CD4-positive, alpha-beta T cell (primary cell): Measurements from ENCODE around the gene RAB18. TPM values are rescaled to one million over a fixed set of nuclear protein-coding genes. Genes with fewer than 3 reads are reported as not detected.

Experiments used
- ATAC-seq: fragments of 200-7000 bp; cut with Tn5 transposase; one replicate; pipeline ENCODE4 v1.10.0; 2022; ENCODE audit warnings: mild to moderate bottlenecking; ENCODE audit not compliant: poor library complexity
- CTCF ChIA-PET: fragments of 350-600 bp; sonication (Branson Sonifier 250); formaldehyde crosslinking; loops from one replicate; lab custom pipeline; 2021; ENCODE audit warnings: antibody characterized with exemption, inconsistent platforms; lab: Charles Lee
- POLR2A ChIA-PET: fragments of 350-600 bp; sonication (Branson Sonifier 250); formaldehyde crosslinking; loops from one replicate; lab custom pipeline; 2021; ENCODE audit warnings: antibody characterized with exemption, inconsistent platforms; lab: Charles Lee
- DNase-seq, 14 experiments: peaks; one replicate each; pipeline ENCODE4 v3.0.0-alpha.2; 2013 to 2020; ENCODE audit warnings: mixed read lengths in 2 of 14
- H3K27ac ChIP-seq, 2 donors: one replicate each; pipeline versions ENCODE4 v1.5.1 to v1.7.0; 2013; ENCODE audit warnings: low read length in 2 of 2, low read depth in 1 of 2, mild to moderate bottlenecking in 1 of 2
- H3K27me3 ChIP-seq, 2 experiments: 1 replicate in 1 of 2; 2 replicates in 1 of 2; pipeline versions ENCODE4 v1.6.1 to v1.7.0; 2013; ENCODE audit warnings: low read length in 2 of 2, control low read depth in 1 of 2, mild to moderate bottlenecking in 1 of 2, moderate library complexity in 1 of 2; ENCODE audit not compliant: insufficient read depth in 2 of 2, control insufficient read depth in 1 of 2
- H3K36me3 ChIP-seq: one replicate; pipeline ENCODE4 v1.6.1; 2013; ENCODE audit warnings: low read length, control low read depth; ENCODE audit not compliant: insufficient read depth
- H3K4me1 ChIP-seq: one replicate; pipeline ENCODE4 v1.6.1; 2013; ENCODE audit warnings: low read length, control low read depth; ENCODE audit not compliant: insufficient read depth
- H3K4me3 ChIP-seq: one replicate; pipeline ENCODE4 v1.5.1; 2013; ENCODE audit warnings: mild to moderate bottlenecking, low read length, moderate library complexity
- H3K9me3 ChIP-seq, 2 experiments: 1 replicate in 1 of 2; 2 replicates in 1 of 2; pipeline versions ENCODE4 v1.6.1 to v1.7.0; 2013; ENCODE audit warnings: low read length in 2 of 2, mild to moderate bottlenecking in 2 of 2, control low read depth in 1 of 2, moderate library complexity in 1 of 2; ENCODE audit not compliant: control insufficient read depth in 1 of 2, insufficient read depth in 1 of 2
- H3K27ac Mint-ChIP-seq: one replicate; pipeline ENCODE4 v1.8.0; 2020; ENCODE audit warnings: mixed read lengths
- H3K27me3 Mint-ChIP-seq: one replicate; pipeline ENCODE4 v1.8.0; 2021; ENCODE audit warnings: mixed read lengths
- H3K36me3 Mint-ChIP-seq: one replicate; pipeline ENCODE4 v1.8.0; 2021; ENCODE audit warnings: low read depth, mixed read lengths
- H3K4me1 Mint-ChIP-seq: one replicate; pipeline ENCODE4 v1.8.0; 2021; ENCODE audit warnings: low read depth, mixed read lengths
- H3K4me3 Mint-ChIP-seq: one replicate; pipeline ENCODE4 v1.8.0; 2020; ENCODE audit warnings: mild to moderate bottlenecking, mixed read lengths
- H3K9me3 Mint-ChIP-seq: one replicate; pipeline ENCODE4 v1.8.0; 2020; ENCODE audit warnings: mixed read lengths
- CTCF ChIP-seq: fragments of 200-600 bp; IDR thresholded peaks from one replicate; pipeline ENCODE4 v1.8.0; 2022; ENCODE audit warnings: antibody characterized with exemption, mild to moderate bottlenecking
- intact Hi-C, 2 experiments: fragments of 100-400 bp; cut with DNase I in 1 of 2; cut with micrococcal nuclease in 1 of 2; formaldehyde crosslinking; loops; one replicate each; pipeline versions ENCODE4 v1.15.1 to v1.9.0; 2023 to 2025; cut with DNase I, micrococcal nuclease
- total RNA-seq, 174 experiments: library from RNA in 2 of 174; stranded (reverse) in 2 of 174; gene quantifications; one replicate each; pipeline ENCODE4 v1.2.3 and lab custom pipeline; 2021 to 2026

Gene RAB18
- total RNA-seq, 2 experiments from 2014 or later: 120 to 130 TPM

- no peak overlapping the region for H3K4me3 ChIP-seq
- ATAC-seq: no peak
- no peak for DNase-seq
- Mint-ChIP-seq H3K27ac (no peak overlapping the region), H3K27me3 (no peaks in the 10 kb centered on the region), H3K36me3 (no peaks in the 10 kb centered on the region), H3K4me3 (no peak overlapping the region), H3K4me1 (peaks cover 9% of the 10 kb centered on the region), H3K9me3 (no peaks in the 10 kb centered on the region)
- no peaks in the 10 kb centered on the region for H3K27me3 ChIP-seq
- TF ChIP-seq CTCF: no peak
- no peak overlapping the region for H3K27ac ChIP-seq
- H3K36me3 ChIP-seq: no peaks in the 10 kb centered on the region
- H3K9me3 ChIP-seq: no peaks in the 10 kb centered on the region
- intact Hi-C loops: no loop called here
- H3K4me1 ChIP-seq: no peaks in the 10 kb centered on the region
- POLR2A ChIA-PET: no interaction called here
- CTCF ChIA-PET: no interaction called here
Observed at GRCh38 chr10:27457966-27458365, 46.1 kb upstream of the RAB18 start.

GRCh38 chr10:27461312-27461711 is 42.8 kb upstream of the RAB18 start:
- Mint-ChIP-seq H3K9me3 (no peaks in the 10 kb centered on the region), H3K27me3 (no peaks in the 10 kb centered on the region), H3K36me3 (no peaks in the 10 kb centered on the region), H3K4me3 (no peak overlapping the region), H3K4me1 (peaks cover 43% of the 10 kb centered on the region), H3K27ac (no peak overlapping the region)
- ChIA-PET POLR2A (interaction anchor here (1.1 kb wide), 1 partner anchor 11 kb away, joined by 3 read pairs; no protein-coding TSS in a partner anchor), CTCF (interaction anchor here (0.8 kb wide), 1 partner anchor 20 kb away, joined by 3 read pairs; no protein-coding TSS in a partner anchor)
- H3K4me1 ChIP-seq: peaks cover 28% of the 10 kb centered on the region
- ATAC-seq (no peak), DNase-seq (no peak)
- no peaks in the 10 kb centered on the region for H3K36me3 ChIP-seq
- H3K9me3 ChIP-seq: no peaks in the 10 kb centered on the region
- H3K27ac ChIP-seq: no peak overlapping the region
- H3K27me3 ChIP-seq: no peaks in the 10 kb centered on the region
- intact Hi-C loops: no loop called here
- no peak for TF ChIP-seq CTCF
- no peak overlapping the region for H3K4me3 ChIP-seq

GRCh38 chr10:27463961-27464360 is 40.1 kb upstream of the RAB18 start:
- TF ChIP-seq CTCF: no peak
- peaks cover 44% of the 10 kb centered on the region for H3K4me1 Mint-ChIP-seq
- no peak for ATAC-seq
- intact Hi-C loops: loop anchor here in 1 of 2 experiments (2.0 kb wide), 1 partner anchor 41 kb away; the partner anchor contains the start of gene RAB18
- H3K27me3 Mint-ChIP-seq: no peaks in the 10 kb centered on the region
- no peaks in the 10 kb centered on the region for H3K36me3 ChIP-seq
- POLR2A ChIA-PET: no interaction called here
- peak overlapping the region; percentile 8 to 70 for H3K27ac ChIP-seq
- no peaks in the 10 kb centered on the region for H3K9me3 ChIP-seq
- no peak overlapping the region for H3K4me3 Mint-ChIP-seq
- H3K9me3 Mint-ChIP-seq: no peaks in the 10 kb centered on the region
- H3K27me3 ChIP-seq: no peaks in the 10 kb centered on the region
- CTCF ChIA-PET: no interaction called here
- DNase-seq: no peak
- H3K36me3 Mint-ChIP-seq: no peaks in the 10 kb centered on the region
- peak overlapping the region; percentile 88 for H3K27ac Mint-ChIP-seq
- H3K4me3 ChIP-seq: no peak overlapping the region
- H3K4me1 ChIP-seq: peaks cover 28% of the 10 kb centered on the region
